Transverse colon (tissue), 4 donors: Measurements from ENCODE around the gene KNSTRN. TPM values are rescaled to one million over a fixed set of nuclear protein-coding genes. Genes with fewer than 3 reads are reported as not detected.

Experiments used
- DNase-seq: peaks from one replicate; pipeline ENCODE4 v3.0.0-alpha.2; 2019
- H3K27ac ChIP-seq, 4 donors: fragments of 200-600 bp; sonication (generic); 2 replicates each; pipeline ENCODE4 v1.5.1; 2016 to 2018; ENCODE audit warnings: inconsistent platforms in 4 of 4
- H3K27me3 ChIP-seq: fragments of 200-600 bp; sonication (generic); 2 replicates; pipeline ENCODE4 v1.5.1; 2017; ENCODE audit warnings: inconsistent platforms
- H3K36me3 ChIP-seq, 4 donors: fragments of 200-600 bp; sonication (generic); 2 replicates each; pipeline ENCODE4 v1.5.1; 2017 to 2019; ENCODE audit warnings: inconsistent platforms in 4 of 4
- H3K4me1 ChIP-seq, 4 donors: fragments of 200-600 bp; sonication (generic); 2 replicates each; pipeline ENCODE4 v1.5.1; 2017 to 2020; ENCODE audit warnings: inconsistent platforms in 4 of 4
- H3K4me3 ChIP-seq, 4 donors: fragments of 200-600 bp; sonication (generic); 1 replicate in 1 of 4; 2 replicates in 3 of 4; pipeline versions ENCODE4 v1.5.1 to v1.6.1; 2017 to 2019; ENCODE audit warnings: inconsistent platforms in 4 of 4
- H3K9me3 ChIP-seq, 2 donors: fragments of 200-600 bp; sonication (generic); 2 replicates each; pipeline ENCODE4 v1.5.1; 2017 to 2019; ENCODE audit warnings: inconsistent platforms in 2 of 2
- EP300 ChIP-seq: sonication (generic); formaldehyde crosslinking; IDR thresholded peaks from one replicate; pipeline ENCODE4 v1.6.1; 2017; ENCODE audit warnings: antibody characterized with exemption, low read depth
- POLR2A ChIP-seq: fragments of 450-650 bp; IDR thresholded peaks from one replicate; pipeline ENCODE4 v1.6.1; 2016; ENCODE audit warnings: antibody characterized with exemption, mild to moderate bottlenecking, moderate library complexity
- POLR2AphosphoS5 ChIP-seq, 3 donors: sonication (generic); formaldehyde crosslinking; IDR thresholded peaks; one replicate each; pipeline ENCODE4 v1.6.1; 2016; ENCODE audit warnings: antibody characterized with exemption in 3 of 3
- WGBS, 2 donors: methylation state at CpG; one replicate each; pipeline ENCODE4 v1.1.5; 2018; ENCODE audit warnings: low coverage in 1 of 2; 5-methylcytosine and 5-hydroxymethylcytosine counted together
- in situ Hi-C, 4 donors: fragments of 200-750 bp; cut with MboI; loops; one replicate each; pipeline versions ENCODE4 v1.15.0 to v1.15.1; 2017; ENCODE audit warnings: low sequenced_read_pairs in 3 of 4, low pct_ligation_motif_present in 1 of 4, low pct_unique_long_range_greater_than_20kb in 1 of 4
- intact Hi-C: fragments of 100-400 bp; cut with DNase I; formaldehyde crosslinking; loops from one replicate; pipeline ENCODE4 v1.15.1; 2023; ENCODE audit warnings: low total_unique reads
- total RNA-seq, 4 donors: library from RNA; depleted of rRNA; stranded (reverse); fragments of >200 nt; gene quantifications; one replicate each; pipeline ENCODE4 v1.1.0, GENCODE V29; 2016
- TF ChIP-seq, protein P1 (sequence below), 5 experiments: fragments of 200-600 bp in 3 of 5; fragments of 450-650 bp in 2 of 5; sonication (generic) in 3 of 5; IDR thresholded peaks; 1 replicate in 2 of 5; 2 replicates in 3 of 5; pipeline ENCODE4 v1.5.1; 2016 to 2017; ENCODE audit warnings: antibody characterized with exemption in 5 of 5, inconsistent platforms in 3 of 5, mild to moderate bottlenecking in 2 of 5, moderate library complexity in 1 of 5

KNSTRN gene
- total RNA-seq, 4 donors from 2014 or later, result 7.5 to 80.4 (median 8.3) TPM

DNA sequence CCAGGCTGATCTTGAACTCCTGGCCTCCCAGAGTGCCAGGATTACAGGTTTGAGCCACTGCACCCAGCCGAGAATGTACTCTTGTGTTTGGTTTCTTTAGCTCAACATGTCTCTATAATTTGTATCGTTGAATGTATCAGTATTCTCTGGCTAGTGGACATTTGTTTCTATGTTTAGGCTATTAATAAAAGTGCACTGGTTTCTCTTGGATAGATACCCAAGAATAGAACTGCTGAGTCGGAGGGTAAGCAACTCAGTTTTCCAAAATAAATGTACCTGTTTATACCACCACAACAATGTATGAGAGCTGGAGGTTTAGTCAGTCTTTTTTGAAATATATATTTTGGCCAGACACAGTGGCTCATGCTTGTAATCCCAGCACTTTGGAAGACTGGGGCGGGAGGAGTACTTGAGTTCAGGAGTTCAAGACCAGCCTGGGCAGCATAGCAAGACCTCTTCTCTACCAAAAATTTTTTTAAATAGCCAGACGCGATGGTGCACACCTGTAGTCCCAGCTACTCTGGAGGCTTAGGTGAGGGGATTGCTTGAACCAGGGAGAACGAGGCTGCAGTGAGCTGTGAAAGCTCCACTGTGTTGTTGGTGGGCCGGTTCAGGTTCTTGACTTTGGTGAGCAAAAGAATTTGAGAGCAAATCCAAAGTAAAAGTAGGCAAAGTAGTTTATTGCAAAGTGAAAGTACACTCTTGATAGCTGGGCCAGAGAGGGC, 15.3 kb downstream of the KNSTRN start:
- TF ChIP-seq POLR2AphosphoS5 (IDR thresholded peaks at IDR 0.05) (no peak), POLR2A (no peak), EP300 (no peak)
- TF ChIP-seq, protein P1, sequence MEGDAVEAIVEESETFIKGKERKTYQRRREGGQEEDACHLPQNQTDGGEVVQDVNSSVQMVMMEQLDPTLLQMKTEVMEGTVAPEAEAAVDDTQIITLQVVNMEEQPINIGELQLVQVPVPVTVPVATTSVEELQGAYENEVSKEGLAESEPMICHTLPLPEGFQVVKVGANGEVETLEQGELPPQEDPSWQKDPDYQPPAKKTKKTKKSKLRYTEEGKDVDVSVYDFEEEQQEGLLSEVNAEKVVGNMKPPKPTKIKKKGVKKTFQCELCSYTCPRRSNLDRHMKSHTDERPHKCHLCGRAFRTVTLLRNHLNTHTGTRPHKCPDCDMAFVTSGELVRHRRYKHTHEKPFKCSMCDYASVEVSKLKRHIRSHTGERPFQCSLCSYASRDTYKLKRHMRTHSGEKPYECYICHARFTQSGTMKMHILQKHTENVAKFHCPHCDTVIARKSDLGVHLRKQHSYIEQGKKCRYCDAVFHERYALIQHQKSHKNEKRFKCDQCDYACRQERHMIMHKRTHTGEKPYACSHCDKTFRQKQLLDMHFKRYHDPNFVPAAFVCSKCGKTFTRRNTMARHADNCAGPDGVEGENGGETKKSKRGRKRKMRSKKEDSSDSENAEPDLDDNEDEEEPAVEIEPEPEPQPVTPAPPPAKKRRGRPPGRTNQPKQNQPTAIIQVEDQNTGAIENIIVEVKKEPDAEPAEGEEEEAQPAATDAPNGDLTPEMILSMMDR (IDR thresholded peaks at IDR 0.05), result no peak
- H3K4me1 ChIP-seq, result peaks cover 0 to 8% (median 0%) of the 10 kb centered on the region in 4 donors
- peaks cover 0 to 5% (median under 1%) of the 10 kb centered on the region in 4 donors for H3K36me3 ChIP-seq
- in situ Hi-C loops (no loop called here), intact Hi-C loops (no loop called here)
- no peak overlapping the region for H3K4me3 ChIP-seq
- no peaks in the 10 kb centered on the region for H3K9me3 ChIP-seq
- no peaks in the 10 kb centered on the region for H3K27me3 ChIP-seq
- no peak overlapping the region for H3K27ac ChIP-seq
- 88 to 91% methylated on average over 7 to 8 of the region's 8 CpGs for WGBS, 2 donors
- no peak for DNase-seq

GRCh38 chr15:40398413-40398873, 15.9 kb downstream of the KNSTRN start:
- Histone ChIP-seq H3K27ac (no peak overlapping the region), H3K27me3 (no peaks in the 10 kb centered on the region), H3K9me3 (no peaks in the 10 kb centered on the region), H3K36me3 (peaks cover 0 to 5% (median 0%) of the 10 kb centered on the region in 4 donors), H3K4me3 (no peak overlapping the region), H3K4me1 (peaks cover 0 to 4% (median 0%) of the 10 kb centered on the region in 4 donors)
- TF ChIP-seq POLR2AphosphoS5 (IDR thresholded peaks at IDR 0.05) (no peak), POLR2A (no peak), EP300 (no peak)
- TF ChIP-seq, protein P1 (IDR thresholded peaks at IDR 0.05), result no peak
- in situ Hi-C loops, result no loop called here
- 62 to 75% methylated on average over 3 to 4 of the region's 4 CpGs for WGBS, 2 donors
- DNase-seq, result peak; percentile 41
- intact Hi-C loops, result no loop called here

GRCh38 chr15:40399370-40399769, 16.8 kb downstream of the KNSTRN start:
- 70 to 100% methylated on average over 1 to 7 of the region's 7 CpGs for WGBS, 2 donors
- intact Hi-C loops (no loop called here), in situ Hi-C loops (no loop called here)
- DNase-seq, result no peak
- H3K4me1 ChIP-seq, result no peaks in the 10 kb centered on the region
- H3K4me3 ChIP-seq, result no peak overlapping the region
- H3K27ac ChIP-seq, result no peak overlapping the region
- H3K36me3 ChIP-seq, result no peaks in the 10 kb centered on the region
- TF ChIP-seq POLR2AphosphoS5 (IDR thresholded peaks at IDR 0.05) (no peak), POLR2A (no peak), EP300 (no peak)
- TF ChIP-seq, protein P1 (IDR thresholded peaks at IDR 0.05), result no peak
- no peaks in the 10 kb centered on the region for H3K9me3 ChIP-seq
- H3K27me3 ChIP-seq, result no peaks in the 10 kb centered on the region

DNA sequence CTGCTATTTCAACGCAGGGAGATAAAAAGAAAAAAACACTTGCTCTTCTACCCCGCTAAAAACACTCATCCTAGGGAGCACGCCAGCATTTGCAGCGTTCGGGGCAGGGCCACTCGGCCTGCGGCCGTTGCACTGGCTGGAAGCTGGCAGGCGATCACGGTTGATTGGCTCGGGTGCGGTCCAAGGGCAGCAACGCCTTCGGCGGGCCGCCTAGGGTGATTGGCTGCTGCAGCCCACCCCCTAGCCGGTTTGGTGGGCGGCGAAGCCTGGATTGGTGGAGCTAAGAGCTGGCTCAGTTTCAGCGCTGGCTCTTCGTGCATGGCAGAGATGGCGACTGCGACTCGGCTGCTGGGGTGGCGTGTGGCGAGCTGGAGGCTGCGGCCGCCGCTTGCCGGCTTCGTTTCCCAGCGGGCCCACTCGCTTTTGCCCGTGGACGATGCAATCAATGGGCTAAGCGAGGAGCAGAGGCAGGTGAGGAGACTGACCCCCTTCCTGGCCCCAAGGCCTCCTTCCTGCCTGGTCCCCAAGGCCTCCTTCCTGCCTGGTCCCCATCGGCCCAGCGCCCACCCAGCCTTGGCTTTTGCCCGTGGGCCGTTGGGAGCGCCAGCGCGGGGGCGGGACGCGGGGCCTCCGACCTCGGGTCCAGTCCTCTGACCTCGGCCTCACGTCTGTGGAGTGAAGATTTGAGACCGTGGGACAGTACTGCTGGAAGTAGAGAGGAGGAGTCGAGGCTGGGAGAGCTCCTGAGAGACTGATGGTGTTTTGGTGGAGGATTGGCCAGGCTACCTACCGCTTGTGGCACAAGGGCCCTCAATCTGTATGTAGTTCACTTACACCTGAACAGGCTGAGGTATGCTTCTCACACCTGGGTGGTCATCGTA, 23.2 kb downstream of the KNSTRN start, which contains the start of gene IVD:
TSS of gene IVD (plus strand) at position 295 of the 881 bp plus-strand sequence. CDS start at position 328, 33 bp downstream.
- Histone ChIP-seq H3K27ac (peak within 1 kb of the TSS; percentile 72 to 85 (median 84)), H3K36me3 (peaks cover 0 to 6% (median 0%) of the 10 kb centered on the region in 4 donors), H3K4me1 (peaks cover 5 to 25% (median 16%) of the 10 kb centered on the region in 4 donors), H3K4me3 (peak within 1 kb of the TSS; percentile 39 to 80 (median 72)), H3K27me3 (no peaks in the 10 kb centered on the region), H3K9me3 (no peaks in the 10 kb centered on the region)
- in situ Hi-C loops, result loop anchor here in 1 of 4 donors (25.0 kb wide), 1 partner anchor 93 kb away; the partner anchor contains the start of genes INAFM2 and PLCB2
- 0 to 2% methylated on average over 1 to 49 of the region's 54 CpGs for WGBS, 2 donors
- TF ChIP-seq, protein P1 (IDR thresholded peaks at IDR 0.05), result no peak
- peak; percentile 82 to 88 (median 87) for TF ChIP-seq POLR2AphosphoS5 (IDR thresholded peaks at IDR 0.05)
- TF ChIP-seq EP300, result no peak
- TF ChIP-seq POLR2A, result peak; percentile 79
- DNase-seq, result peak; percentile 95
- intact Hi-C loops, result no loop called here
